ENCODE results near the gene LAMC1.

GRCh38 chr1:183139281-183139942 lies 116.2 kb downstream of the LAMC1 start:
- TF ChIP-seq POLR2A (IDR thresholded peaks at IDR 0.05): no peak
- no peak for TF ChIP-seq CTCF (IDR thresholded peaks at IDR 0.05)
